GM23338 (cell line): Measurements from ENCODE around the gene NPAS4. TPM values are rescaled to one million over a fixed set of nuclear protein-coding genes. Genes with fewer than 3 reads are reported as not detected.

Experiments used
- ATAC-seq: fragments of 200-7000 bp; cut with Tn5 transposase; 3 replicates; pipeline ENCODE4 v1.9.1; 2020
- DNase-seq: peaks from one replicate; pipeline ENCODE4 v3.0.0-alpha.2; 2015; ENCODE audit warnings: low spot score
- H2AFZ ChIP-seq: fragments of 200-600 bp; sonication (generic); 2 replicates; pipeline ENCODE4 v1.8.0; 2016; ENCODE audit warnings: antibody characterized with exemption, mild to moderate bottlenecking, moderate library complexity
- H3F3A ChIP-seq: fragments of 200-600 bp; sonication (generic); replicated peaks from 2 replicates; pipeline ENCODE4 v1.8.0; 2017; ENCODE audit warnings: antibody characterized with exemption, mixed run types, low read depth
- H3K27ac ChIP-seq: fragments of 200-600 bp; sonication (generic); 2 replicates; pipeline ENCODE4 v1.6.1; 2016; ENCODE audit warnings: low read depth
- H3K27me3 ChIP-seq: fragments of 200-600 bp; sonication (generic); 2 replicates; pipeline ENCODE4 v1.8.0; 2016; ENCODE audit warnings: mild to moderate bottlenecking, mixed run types, moderate library complexity; ENCODE audit not compliant: insufficient read depth
- H3K36me3 ChIP-seq: fragments of 200-600 bp; sonication (generic); 2 replicates; pipeline ENCODE4 v1.8.0; 2016; ENCODE audit warnings: mild to moderate bottlenecking; ENCODE audit not compliant: insufficient read depth
- H3K4me1 ChIP-seq: fragments of 200-600 bp; sonication (generic); 2 replicates; pipeline ENCODE4 v1.8.0; 2016; ENCODE audit warnings: mild to moderate bottlenecking, moderate library complexity; ENCODE audit not compliant: insufficient read depth
- H3K4me2 ChIP-seq: fragments of 200-600 bp; sonication (generic); 2 replicates; pipeline ENCODE4 v1.7.1; 2017; ENCODE audit warnings: mixed run types
- H3K4me3 ChIP-seq: fragments of 200-600 bp; sonication (generic); 2 replicates; pipeline ENCODE4 v1.6.1; 2016; ENCODE audit warnings: mixed run types
- H3K79me2 ChIP-seq: fragments of 200-600 bp; sonication (generic); replicated peaks from 2 replicates; pipeline ENCODE4 v1.8.0; 2017; ENCODE audit warnings: mild to moderate bottlenecking; ENCODE audit not compliant: insufficient read depth
- H3K9me2 ChIP-seq: fragments of 200-600 bp; sonication (generic); 2 replicates; pipeline ENCODE4 v1.8.0; 2017; ENCODE audit not compliant: insufficient read depth
- H4K20me1 ChIP-seq: fragments of 200-600 bp; sonication (generic); replicated peaks from 2 replicates; pipeline ENCODE4 v1.8.0; 2017; ENCODE audit warnings: mild to moderate bottlenecking; ENCODE audit not compliant: insufficient read depth
- H3K27ac Mint-ChIP-seq: 2 replicates; pipeline ENCODE4 v1.8.0; 2020; ENCODE audit warnings: inconsistent platforms, mild to moderate bottlenecking, moderate library complexity, mixed read lengths
- H3K27me3 Mint-ChIP-seq: 3 replicates; pipeline ENCODE4 v1.8.0; 2022; ENCODE audit warnings: low read depth, mild to moderate bottlenecking, moderate library complexity, mixed read lengths, inconsistent platforms; ENCODE audit not compliant: insufficient read depth, poor library complexity
- H3K36me3 Mint-ChIP-seq: 3 replicates; pipeline ENCODE4 v1.8.0; 2021; ENCODE audit warnings: low read depth, mild to moderate bottlenecking, inconsistent platforms, moderate library complexity, mixed read lengths
- H3K4me1 Mint-ChIP-seq: 3 replicates; pipeline ENCODE4 v1.8.0; 2020; ENCODE audit warnings: mild to moderate bottlenecking, inconsistent platforms, mixed read lengths
- H3K4me3 Mint-ChIP-seq: 3 replicates; pipeline ENCODE4 v1.8.0; 2021; ENCODE audit warnings: moderate library complexity, mild to moderate bottlenecking, inconsistent platforms, mixed read lengths
- H3K9me3 Mint-ChIP-seq: 3 replicates; pipeline ENCODE4 v1.8.0; 2020; ENCODE audit warnings: moderate library complexity, mild to moderate bottlenecking, inconsistent platforms, mixed read lengths
- CREB1 ChIP-seq: fragments of 250-450 bp; sonication (Bioruptor Pico); IDR thresholded peaks from 2 replicates; pipeline ENCODE4 v1.5.0; 2020; ENCODE audit warnings: low read depth, mild to moderate bottlenecking, moderate library complexity
- EZH2 ChIP-seq: fragments of 200-600 bp; sonication (generic); IDR thresholded peaks from one replicate; pipeline ENCODE4 v1.8.0; 2017; ENCODE audit warnings: antibody characterized with exemption, mild to moderate bottlenecking, low read depth; ENCODE audit not compliant: unreplicated experiment
- EZH2phosphoT487 ChIP-seq: fragments of 200-600 bp; sonication (generic); IDR thresholded peaks from one replicate; pipeline ENCODE4 v1.8.1; 2018; ENCODE audit warnings: antibody characterized with exemption; ENCODE audit not compliant: unreplicated experiment
- JUNB ChIP-seq: IDR thresholded peaks from one replicate; pipeline ENCODE4 v1.6.1; 2016; ENCODE audit warnings: antibody characterized with exemption; ENCODE audit not compliant: unreplicated experiment
- NANOG ChIP-seq: IDR thresholded peaks from 2 replicates; pipeline ENCODE4 v1.6.1; 2016; ENCODE audit warnings: antibody characterized with exemption, borderline replicate concordance
- POLR2AphosphoS5 ChIP-seq: IDR thresholded peaks from 2 replicates; pipeline ENCODE4 v1.6.1; 2016; ENCODE audit warnings: antibody characterized with exemption, low read depth
- STAT1 ChIP-seq: IDR thresholded peaks from one replicate; pipeline ENCODE4 v1.6.1; 2016; ENCODE audit warnings: antibody characterized with exemption; ENCODE audit not compliant: unreplicated experiment
- ZNF114 ChIP-seq: fragments of 250-450 bp; sonication (Bioruptor Pico); IDR thresholded peaks from 2 replicates; pipeline ENCODE4 v1.5.0; 2020; ENCODE audit warnings: mild to moderate bottlenecking, moderate library complexity
- ZNF331 ChIP-seq: fragments of 250-450 bp; sonication (Bioruptor Pico); IDR thresholded peaks from 2 replicates; pipeline ENCODE4 v1.5.0; 2020; ENCODE audit warnings: low read depth, mild to moderate bottlenecking, moderate library complexity
- polyA plus RNA-seq: library from polyadenylated mRNA; unstranded; fragments of >200 nt; fragmentation: Nextera tagmentation; extraction: Ambion mirVana; gene quantifications from 2 replicates; pipeline ENCODE4 v1.2.1, GENCODE V29; 2016
- total RNA-seq: library from RNA; depleted of rRNA; stranded (reverse); fragments of >200 nt; shearing (Covaris generic); gene quantifications from 2 replicates; pipeline ENCODE4 v1.2.3, GENCODE V29; 2014
- TF ChIP-seq, protein P1 (sequence below), 2 experiments: fragments of 200-600 bp in 1 of 2; sonication (generic) in 1 of 2; conservative IDR thresholded peaks; 2 replicates each; pipeline versions ENCODE4 v1.5.1 to v1.6.1; 2016 to 2017; ENCODE audit warnings: antibody characterized with exemption in 2 of 2, low read depth in 2 of 2, mild to moderate bottlenecking in 2 of 2, moderate library complexity in 1 of 2
- TF ChIP-seq, protein P2 (sequence below): fragments of 250-450 bp; sonication (Bioruptor Pico); IDR thresholded peaks from 2 replicates; pipeline ENCODE4 v1.5.0; 2020; ENCODE audit warnings: mild to moderate bottlenecking, moderate library complexity
- TF ChIP-seq, protein P3 (sequence below): IDR thresholded peaks from 2 replicates; pipeline ENCODE4 v1.6.1; 2016; ENCODE audit warnings: antibody characterized with exemption
- TF ChIP-seq, protein P4 (sequence below): IDR thresholded peaks from one replicate; pipeline ENCODE4 v1.6.1; 2018; ENCODE audit warnings: antibody characterized with exemption; ENCODE audit not compliant: unreplicated experiment

NPAS4 gene
- total and polyA plus RNA-seq, 2 experiments from 2014 or later, result 0.71 to 0.97 TPM

DNA sequence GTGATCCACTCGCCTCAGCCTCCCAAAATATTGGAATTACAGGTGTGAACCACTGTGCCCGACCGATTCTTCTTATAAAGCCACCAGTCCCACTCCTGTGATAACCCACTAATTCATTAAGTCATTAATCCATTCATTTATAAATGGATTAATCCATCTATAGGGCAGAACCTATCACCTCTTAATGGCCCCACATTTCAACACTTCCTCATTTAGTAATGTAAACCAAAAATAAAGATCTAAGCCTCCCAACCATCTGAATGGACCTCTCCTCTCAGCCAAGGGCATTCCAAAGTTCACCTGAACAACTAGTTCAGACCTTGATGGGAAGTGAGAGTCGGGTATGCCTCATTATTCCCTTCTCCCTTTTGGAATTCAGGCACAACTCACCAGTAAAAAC lies 27.7 kb downstream of the NPAS4 start:
- H3K4me3 ChIP-seq, result no peak overlapping the region
- H3K27me3 ChIP-seq, result no peaks in the 10 kb centered on the region
- Mint-ChIP-seq H3K9me3 (peaks cover 15% of the 10 kb centered on the region), H3K36me3 (peaks cover 8% of the 10 kb centered on the region), H3K27me3 (peaks cover 10% of the 10 kb centered on the region), H3K4me3 (no peak overlapping the region), H3K27ac (no peak overlapping the region), H3K4me1 (peaks cover 28% of the 10 kb centered on the region; the same call in 2 of the 3 replicates)
- ATAC-seq (no peak), DNase-seq (no peak)
- TF ChIP-seq POLR2AphosphoS5 (no peak), ZNF331 (CRISPR knock-in tag) (no peak), NANOG (no peak), EZH2phosphoT487 (no peak), ZNF114 (CRISPR knock-in tag) (no peak), STAT1 (no peak), EZH2 (no peak), JUNB (no peak), CREB1 (no peak)
- TF ChIP-seq, protein P1, sequence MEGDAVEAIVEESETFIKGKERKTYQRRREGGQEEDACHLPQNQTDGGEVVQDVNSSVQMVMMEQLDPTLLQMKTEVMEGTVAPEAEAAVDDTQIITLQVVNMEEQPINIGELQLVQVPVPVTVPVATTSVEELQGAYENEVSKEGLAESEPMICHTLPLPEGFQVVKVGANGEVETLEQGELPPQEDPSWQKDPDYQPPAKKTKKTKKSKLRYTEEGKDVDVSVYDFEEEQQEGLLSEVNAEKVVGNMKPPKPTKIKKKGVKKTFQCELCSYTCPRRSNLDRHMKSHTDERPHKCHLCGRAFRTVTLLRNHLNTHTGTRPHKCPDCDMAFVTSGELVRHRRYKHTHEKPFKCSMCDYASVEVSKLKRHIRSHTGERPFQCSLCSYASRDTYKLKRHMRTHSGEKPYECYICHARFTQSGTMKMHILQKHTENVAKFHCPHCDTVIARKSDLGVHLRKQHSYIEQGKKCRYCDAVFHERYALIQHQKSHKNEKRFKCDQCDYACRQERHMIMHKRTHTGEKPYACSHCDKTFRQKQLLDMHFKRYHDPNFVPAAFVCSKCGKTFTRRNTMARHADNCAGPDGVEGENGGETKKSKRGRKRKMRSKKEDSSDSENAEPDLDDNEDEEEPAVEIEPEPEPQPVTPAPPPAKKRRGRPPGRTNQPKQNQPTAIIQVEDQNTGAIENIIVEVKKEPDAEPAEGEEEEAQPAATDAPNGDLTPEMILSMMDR (conservative IDR thresholded peaks at IDR 0.05; ENCODE audit: low read depth in 2 of 2), result no peak
- TF ChIP-seq, protein P2, sequence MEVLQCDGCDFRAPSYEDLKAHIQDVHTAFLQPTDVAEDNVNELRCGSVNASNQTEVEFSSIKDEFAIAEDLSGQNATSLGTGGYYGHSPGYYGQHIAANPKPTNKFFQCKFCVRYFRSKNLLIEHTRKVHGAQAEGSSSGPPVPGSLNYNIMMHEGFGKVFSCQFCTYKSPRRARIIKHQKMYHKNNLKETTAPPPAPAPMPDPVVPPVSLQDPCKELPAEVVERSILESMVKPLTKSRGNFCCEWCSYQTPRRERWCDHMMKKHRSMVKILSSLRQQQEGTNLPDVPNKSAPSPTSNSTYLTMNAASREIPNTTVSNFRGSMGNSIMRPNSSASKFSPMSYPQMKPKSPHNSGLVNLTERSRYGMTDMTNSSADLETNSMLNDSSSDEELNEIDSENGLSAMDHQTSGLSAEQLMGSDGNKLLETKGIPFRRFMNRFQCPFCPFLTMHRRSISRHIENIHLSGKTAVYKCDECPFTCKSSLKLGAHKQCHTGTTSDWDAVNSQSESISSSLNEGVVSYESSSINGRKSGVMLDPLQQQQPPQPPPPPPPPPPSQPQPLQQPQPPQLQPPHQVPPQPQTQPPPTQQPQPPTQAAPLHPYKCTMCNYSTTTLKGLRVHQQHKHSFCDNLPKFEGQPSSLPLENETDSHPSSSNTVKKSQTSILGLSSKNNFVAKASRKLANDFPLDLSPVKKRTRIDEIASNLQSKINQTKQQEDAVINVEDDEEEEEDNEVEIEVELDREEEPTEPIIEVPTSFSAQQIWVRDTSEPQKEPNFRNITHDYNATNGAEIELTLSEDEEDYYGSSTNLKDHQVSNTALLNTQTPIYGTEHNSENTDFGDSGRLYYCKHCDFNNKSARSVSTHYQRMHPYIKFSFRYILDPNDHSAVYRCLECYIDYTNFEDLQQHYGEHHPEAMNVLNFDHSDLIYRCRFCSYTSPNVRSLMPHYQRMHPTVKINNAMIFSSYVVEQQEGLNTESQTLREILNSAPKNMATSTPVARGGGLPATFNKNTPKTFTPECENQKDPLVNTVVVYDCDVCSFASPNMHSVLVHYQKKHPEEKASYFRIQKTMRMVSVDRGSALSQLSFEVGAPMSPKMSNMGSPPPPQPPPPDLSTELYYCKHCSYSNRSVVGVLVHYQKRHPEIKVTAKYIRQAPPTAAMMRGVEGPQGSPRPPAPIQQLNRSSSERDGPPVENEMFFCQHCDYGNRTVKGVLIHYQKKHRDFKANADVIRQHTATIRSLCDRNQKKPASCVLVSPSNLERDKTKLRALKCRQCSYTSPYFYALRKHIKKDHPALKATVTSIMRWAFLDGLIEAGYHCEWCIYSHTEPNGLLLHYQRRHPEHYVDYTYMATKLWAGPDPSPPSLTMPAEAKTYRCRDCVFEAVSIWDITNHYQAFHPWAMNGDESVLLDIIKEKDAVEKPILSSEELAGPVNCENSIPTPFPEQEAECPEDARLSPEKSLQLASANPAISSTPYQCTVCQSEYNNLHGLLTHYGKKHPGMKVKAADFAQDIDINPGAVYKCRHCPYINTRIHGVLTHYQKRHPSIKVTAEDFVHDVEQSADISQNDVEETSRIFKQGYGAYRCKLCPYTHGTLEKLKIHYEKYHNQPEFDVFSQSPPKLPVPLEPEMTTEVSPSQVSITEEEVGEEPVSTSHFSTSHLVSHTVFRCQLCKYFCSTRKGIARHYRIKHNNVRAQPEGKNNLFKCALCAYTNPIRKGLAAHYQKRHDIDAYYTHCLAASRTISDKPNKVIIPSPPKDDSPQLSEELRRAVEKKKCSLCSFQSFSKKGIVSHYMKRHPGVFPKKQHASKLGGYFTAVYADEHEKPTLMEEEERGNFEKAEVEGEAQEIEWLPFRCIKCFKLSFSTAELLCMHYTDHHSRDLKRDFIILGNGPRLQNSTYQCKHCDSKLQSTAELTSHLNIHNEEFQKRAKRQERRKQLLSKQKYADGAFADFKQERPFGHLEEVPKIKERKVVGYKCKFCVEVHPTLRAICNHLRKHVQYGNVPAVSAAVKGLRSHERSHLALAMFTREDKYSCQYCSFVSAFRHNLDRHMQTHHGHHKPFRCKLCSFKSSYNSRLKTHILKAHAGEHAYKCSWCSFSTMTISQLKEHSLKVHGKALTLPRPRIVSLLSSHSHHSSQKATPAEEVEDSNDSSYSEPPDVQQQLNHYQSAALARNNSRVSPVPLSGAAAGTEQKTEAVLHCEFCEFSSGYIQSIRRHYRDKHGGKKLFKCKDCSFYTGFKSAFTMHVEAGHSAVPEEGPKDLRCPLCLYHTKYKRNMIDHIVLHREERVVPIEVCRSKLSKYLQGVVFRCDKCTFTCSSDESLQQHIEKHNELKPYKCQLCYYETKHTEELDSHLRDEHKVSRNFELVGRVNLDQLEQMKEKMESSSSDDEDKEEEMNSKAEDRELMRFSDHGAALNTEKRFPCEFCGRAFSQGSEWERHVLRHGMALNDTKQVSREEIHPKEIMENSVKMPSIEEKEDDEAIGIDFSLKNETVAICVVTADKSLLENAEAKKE (CRISPR knock-in tag), result no peak
- TF ChIP-seq, protein P3, sequence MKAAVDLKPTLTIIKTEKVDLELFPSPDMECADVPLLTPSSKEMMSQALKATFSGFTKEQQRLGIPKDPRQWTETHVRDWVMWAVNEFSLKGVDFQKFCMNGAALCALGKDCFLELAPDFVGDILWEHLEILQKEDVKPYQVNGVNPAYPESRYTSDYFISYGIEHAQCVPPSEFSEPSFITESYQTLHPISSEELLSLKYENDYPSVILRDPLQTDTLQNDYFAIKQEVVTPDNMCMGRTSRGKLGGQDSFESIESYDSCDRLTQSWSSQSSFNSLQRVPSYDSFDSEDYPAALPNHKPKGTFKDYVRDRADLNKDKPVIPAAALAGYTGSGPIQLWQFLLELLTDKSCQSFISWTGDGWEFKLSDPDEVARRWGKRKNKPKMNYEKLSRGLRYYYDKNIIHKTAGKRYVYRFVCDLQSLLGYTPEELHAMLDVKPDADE, result no peak
- TF ChIP-seq, protein P4, sequence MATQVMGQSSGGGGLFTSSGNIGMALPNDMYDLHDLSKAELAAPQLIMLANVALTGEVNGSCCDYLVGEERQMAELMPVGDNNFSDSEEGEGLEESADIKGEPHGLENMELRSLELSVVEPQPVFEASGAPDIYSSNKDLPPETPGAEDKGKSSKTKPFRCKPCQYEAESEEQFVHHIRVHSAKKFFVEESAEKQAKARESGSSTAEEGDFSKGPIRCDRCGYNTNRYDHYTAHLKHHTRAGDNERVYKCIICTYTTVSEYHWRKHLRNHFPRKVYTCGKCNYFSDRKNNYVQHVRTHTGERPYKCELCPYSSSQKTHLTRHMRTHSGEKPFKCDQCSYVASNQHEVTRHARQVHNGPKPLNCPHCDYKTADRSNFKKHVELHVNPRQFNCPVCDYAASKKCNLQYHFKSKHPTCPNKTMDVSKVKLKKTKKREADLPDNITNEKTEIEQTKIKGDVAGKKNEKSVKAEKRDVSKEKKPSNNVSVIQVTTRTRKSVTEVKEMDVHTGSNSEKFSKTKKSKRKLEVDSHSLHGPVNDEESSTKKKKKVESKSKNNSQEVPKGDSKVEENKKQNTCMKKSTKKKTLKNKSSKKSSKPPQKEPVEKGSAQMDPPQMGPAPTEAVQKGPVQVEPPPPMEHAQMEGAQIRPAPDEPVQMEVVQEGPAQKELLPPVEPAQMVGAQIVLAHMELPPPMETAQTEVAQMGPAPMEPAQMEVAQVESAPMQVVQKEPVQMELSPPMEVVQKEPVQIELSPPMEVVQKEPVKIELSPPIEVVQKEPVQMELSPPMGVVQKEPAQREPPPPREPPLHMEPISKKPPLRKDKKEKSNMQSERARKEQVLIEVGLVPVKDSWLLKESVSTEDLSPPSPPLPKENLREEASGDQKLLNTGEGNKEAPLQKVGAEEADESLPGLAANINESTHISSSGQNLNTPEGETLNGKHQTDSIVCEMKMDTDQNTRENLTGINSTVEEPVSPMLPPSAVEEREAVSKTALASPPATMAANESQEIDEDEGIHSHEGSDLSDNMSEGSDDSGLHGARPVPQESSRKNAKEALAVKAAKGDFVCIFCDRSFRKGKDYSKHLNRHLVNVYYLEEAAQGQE, result no peak
- no peaks in the 10 kb centered on the region for H3K36me3 ChIP-seq
- H3K27ac ChIP-seq, result no peak overlapping the region
- peaks cover 7% of the 10 kb centered on the region for H3K4me1 ChIP-seq
- no peaks in the 10 kb centered on the region for H4K20me1 ChIP-seq
- no peaks in the 10 kb centered on the region for H3K9me2 ChIP-seq
- H2AFZ ChIP-seq, result no peak overlapping the region
- no peak overlapping the region for H3K4me2 ChIP-seq
- H3K79me2 ChIP-seq, result no peaks in the 10 kb centered on the region
- H3F3A ChIP-seq, result peaks cover 4% of the 10 kb centered on the region; the same call in 1 of the 2 replicates
